Measurements from ENCODE around the gene MTX1. TPM values are rescaled to one million over a fixed set of nuclear protein-coding genes. Genes with fewer than 3 reads are reported as not detected.

Gene MTX1
- total and polyA plus RNA-seq, 9 of the 15 experiments (the other 6 are each of a cell fraction or from before 2014, with no cell fraction given), result 29.1 to 98.4 (median 66.9) TPM

GRCh38 chr1:155244368-155245162 is 36.1 kb downstream of the MTX1 start (continued):
- TF ChIP-seq NRF1 (conservative IDR thresholded peaks at IDR 0.05 in 1 of 2, IDR thresholded peaks at IDR 0.05 in 1 of 2), result peak; percentile 93 to 95
- TF ChIP-seq BMI1 (IDR thresholded peaks at IDR 0.05; ENCODE audit: low read length), result no peak; the same call in 1 of the 2 replicates
- TF ChIP-seq YBX1 (IDR thresholded peaks at IDR 0.05), result no peak
- TF ChIP-seq GATAD2A (IDR thresholded peaks at IDR 0.05), result peak; percentile 100
- TF ChIP-seq ZBTB8A (IDR thresholded peaks at IDR 0.05; ENCODE audit: partially characterized antibody), result no peak
- no peak for TF ChIP-seq ZNF23 (CRISPR knock-in tag; IDR thresholded peaks at IDR 0.05)
- TF ChIP-seq ZNF717 (CRISPR knock-in tag; IDR thresholded peaks at IDR 0.05), result no peak
- peak; percentile 87 for TF ChIP-seq ZNF431 (CRISPR knock-in tag; IDR thresholded peaks at IDR 0.05)
- TF ChIP-seq, protein P1, sequence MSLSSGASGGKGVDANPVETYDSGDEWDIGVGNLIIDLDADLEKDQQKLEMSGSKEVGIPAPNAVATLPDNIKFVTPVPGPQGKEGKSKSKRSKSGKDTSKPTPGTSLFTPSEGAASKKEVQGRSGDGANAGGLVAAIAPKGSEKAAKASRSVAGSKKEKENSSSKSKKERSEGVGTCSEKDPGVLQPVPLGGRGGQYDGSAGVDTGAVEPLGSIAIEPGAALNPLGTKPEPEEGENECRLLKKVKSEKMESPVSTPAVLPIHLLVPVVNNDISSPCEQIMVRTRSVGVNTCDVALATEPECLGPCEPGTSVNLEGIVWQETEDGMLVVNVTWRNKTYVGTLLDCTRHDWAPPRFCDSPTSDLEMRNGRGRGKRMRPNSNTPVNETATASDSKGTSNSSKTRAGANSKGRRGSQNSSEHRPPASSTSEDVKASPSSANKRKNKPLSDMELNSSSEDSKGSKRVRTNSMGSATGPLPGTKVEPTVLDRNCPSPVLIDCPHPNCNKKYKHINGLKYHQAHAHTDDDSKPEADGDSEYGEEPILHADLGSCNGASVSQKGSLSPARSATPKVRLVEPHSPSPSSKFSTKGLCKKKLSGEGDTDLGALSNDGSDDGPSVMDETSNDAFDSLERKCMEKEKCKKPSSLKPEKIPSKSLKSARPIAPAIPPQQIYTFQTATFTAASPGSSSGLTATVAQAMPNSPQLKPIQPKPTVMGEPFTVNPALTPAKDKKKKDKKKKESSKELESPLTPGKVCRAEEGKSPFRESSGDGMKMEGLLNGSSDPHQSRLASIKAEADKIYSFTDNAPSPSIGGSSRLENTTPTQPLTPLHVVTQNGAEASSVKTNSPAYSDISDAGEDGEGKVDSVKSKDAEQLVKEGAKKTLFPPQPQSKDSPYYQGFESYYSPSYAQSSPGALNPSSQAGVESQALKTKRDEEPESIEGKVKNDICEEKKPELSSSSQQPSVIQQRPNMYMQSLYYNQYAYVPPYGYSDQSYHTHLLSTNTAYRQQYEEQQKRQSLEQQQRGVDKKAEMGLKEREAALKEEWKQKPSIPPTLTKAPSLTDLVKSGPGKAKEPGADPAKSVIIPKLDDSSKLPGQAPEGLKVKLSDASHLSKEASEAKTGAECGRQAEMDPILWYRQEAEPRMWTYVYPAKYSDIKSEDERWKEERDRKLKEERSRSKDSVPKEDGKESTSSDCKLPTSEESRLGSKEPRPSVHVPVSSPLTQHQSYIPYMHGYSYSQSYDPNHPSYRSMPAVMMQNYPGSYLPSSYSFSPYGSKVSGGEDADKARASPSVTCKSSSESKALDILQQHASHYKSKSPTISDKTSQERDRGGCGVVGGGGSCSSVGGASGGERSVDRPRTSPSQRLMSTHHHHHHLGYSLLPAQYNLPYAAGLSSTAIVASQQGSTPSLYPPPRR (CRISPR knock-in tag; IDR thresholded peaks at IDR 0.05; ENCODE audit: borderline replicate concordance), result peak; percentile 99
- TF ChIP-seq ZNF507 (tag; conservative IDR thresholded peaks at IDR 0.05), result no peak
- TF ChIP-seq HNRNPK (IDR thresholded peaks at IDR 0.05; ENCODE audit: low read depth, low read length, poor library complexity, severe bottlenecking), result no peak
- peak; percentile 100 for TF ChIP-seq ZNF212 (CRISPR knock-in tag; IDR thresholded peaks at IDR 0.05)
- no peak for TF ChIP-seq SRSF3 (IDR thresholded peaks at IDR 0.05; ENCODE audit: insufficient read depth, low read length)
- TF ChIP-seq, protein P2, sequence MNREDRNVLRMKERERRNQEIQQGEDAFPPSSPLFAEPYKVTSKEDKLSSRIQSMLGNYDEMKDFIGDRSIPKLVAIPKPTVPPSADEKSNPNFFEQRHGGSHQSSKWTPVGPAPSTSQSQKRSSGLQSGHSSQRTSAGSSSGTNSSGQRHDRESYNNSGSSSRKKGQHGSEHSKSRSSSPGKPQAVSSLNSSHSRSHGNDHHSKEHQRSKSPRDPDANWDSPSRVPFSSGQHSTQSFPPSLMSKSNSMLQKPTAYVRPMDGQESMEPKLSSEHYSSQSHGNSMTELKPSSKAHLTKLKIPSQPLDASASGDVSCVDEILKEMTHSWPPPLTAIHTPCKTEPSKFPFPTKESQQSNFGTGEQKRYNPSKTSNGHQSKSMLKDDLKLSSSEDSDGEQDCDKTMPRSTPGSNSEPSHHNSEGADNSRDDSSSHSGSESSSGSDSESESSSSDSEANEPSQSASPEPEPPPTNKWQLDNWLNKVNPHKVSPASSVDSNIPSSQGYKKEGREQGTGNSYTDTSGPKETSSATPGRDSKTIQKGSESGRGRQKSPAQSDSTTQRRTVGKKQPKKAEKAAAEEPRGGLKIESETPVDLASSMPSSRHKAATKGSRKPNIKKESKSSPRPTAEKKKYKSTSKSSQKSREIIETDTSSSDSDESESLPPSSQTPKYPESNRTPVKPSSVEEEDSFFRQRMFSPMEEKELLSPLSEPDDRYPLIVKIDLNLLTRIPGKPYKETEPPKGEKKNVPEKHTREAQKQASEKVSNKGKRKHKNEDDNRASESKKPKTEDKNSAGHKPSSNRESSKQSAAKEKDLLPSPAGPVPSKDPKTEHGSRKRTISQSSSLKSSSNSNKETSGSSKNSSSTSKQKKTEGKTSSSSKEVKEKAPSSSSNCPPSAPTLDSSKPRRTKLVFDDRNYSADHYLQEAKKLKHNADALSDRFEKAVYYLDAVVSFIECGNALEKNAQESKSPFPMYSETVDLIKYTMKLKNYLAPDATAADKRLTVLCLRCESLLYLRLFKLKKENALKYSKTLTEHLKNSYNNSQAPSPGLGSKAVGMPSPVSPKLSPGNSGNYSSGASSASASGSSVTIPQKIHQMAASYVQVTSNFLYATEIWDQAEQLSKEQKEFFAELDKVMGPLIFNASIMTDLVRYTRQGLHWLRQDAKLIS (CRISPR knock-in tag; IDR thresholded peaks at IDR 0.05), result peak; percentile 96
- no peak for TF ChIP-seq ZNF41 (CRISPR knock-in tag; conservative IDR thresholded peaks at IDR 0.05)
- no peak for TF ChIP-seq ZNF668 (CRISPR knock-in tag; IDR thresholded peaks at IDR 0.05)
- peak; percentile 92 to 93 for TF ChIP-seq MAZ (CRISPR knock-in tag; conservative IDR thresholded peaks at IDR 0.05 in 1 of 2, IDR thresholded peaks at IDR 0.05 in 1 of 2)
- TF ChIP-seq ARID2 (IDR thresholded peaks at IDR 0.05), result peak; percentile 60; the same call in 1 of the 2 replicates
- TF ChIP-seq GABPB2 (CRISPR knock-in tag; conservative IDR thresholded peaks at IDR 0.05), result no peak; the same call in 1 of the 2 replicates

Data from K562 (cell line).